Stomach smooth muscle (tissue), 2 donors: Measurements from ENCODE around the gene ADGRB2.
A peak's percentile ranks its signal among the peaks of the same experiment; 100 is the strongest.

ENCODE experiments used
- H3K27ac ChIP-seq: one replicate; pipeline ENCODE4 v1.7.0; 2013; ENCODE audit warnings: mild to moderate bottlenecking, low read length, inconsistent platforms
- H3K27me3 ChIP-seq, 2 donors: one replicate each; pipeline ENCODE4 v1.7.0; 2013; ENCODE audit warnings: low read length in 2 of 2; ENCODE audit not compliant: insufficient read depth in 2 of 2, control insufficient read depth in 1 of 2
- H3K36me3 ChIP-seq, 2 donors: one replicate each; pipeline ENCODE4 v1.7.0; 2013; ENCODE audit warnings: low read length in 2 of 2; ENCODE audit not compliant: control insufficient read depth in 2 of 2, insufficient read depth in 2 of 2
- H3K4me1 ChIP-seq: one replicate; pipeline ENCODE4 v1.7.0; 2013; ENCODE audit warnings: low read length; ENCODE audit not compliant: control insufficient read depth, insufficient read depth
- H3K4me3 ChIP-seq, 2 donors: one replicate each; pipeline ENCODE4 v1.7.0; 2013; ENCODE audit warnings: low read length in 2 of 2
- H3K9ac ChIP-seq, 2 donors: one replicate each; pipeline ENCODE4 v1.7.0; 2013; ENCODE audit warnings: low read length in 2 of 2, mild to moderate bottlenecking in 1 of 2
- H3K9me3 ChIP-seq, 2 donors: one replicate each; pipeline ENCODE4 v1.7.0; 2013; ENCODE audit warnings: low read length in 2 of 2; ENCODE audit not compliant: control insufficient read depth in 2 of 2
- donor health status: healthy.
- donor health status: Pancreatic carcinoma.

The ADGRB2 gene

DNA sequence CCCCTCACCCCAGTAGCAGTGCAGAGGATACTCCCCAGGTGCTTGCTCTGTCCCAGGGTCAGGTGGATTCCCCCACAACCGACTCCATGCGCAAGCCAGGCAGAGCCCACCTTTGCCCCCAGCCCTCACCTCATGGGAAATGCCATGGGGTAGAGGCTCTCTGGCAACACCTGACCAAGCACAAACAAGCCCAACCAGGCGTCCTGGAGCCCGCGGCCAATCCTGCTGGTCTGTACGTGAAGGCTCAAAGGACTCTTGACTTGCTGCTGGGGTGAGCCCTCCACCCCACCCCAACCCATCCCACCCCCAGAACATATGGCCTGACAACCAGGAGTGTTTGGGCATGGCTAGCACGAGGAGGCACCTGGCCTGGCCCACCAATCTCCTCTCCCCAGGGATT is 1.8 kb downstream of the ADGRB2 start:
- peaks cover 38% of the 10 kb centered on the region for H3K4me1 ChIP-seq
- no peaks in the 10 kb centered on the region for H3K36me3 ChIP-seq
- H3K4me3 ChIP-seq: peak overlapping the region; percentile 71
- H3K9me3 ChIP-seq: no peaks in the 10 kb centered on the region
- H3K27me3 ChIP-seq: peaks cover 7 to 15% of the 10 kb centered on the region in 2 donors
- no peak overlapping the region for H3K9ac ChIP-seq
- H3K27ac ChIP-seq: no peak overlapping the region

GRCh38 chr1:31761883-31762282 is 2.3 kb downstream of the ADGRB2 start:
- Histone ChIP-seq H3K9ac (no peak overlapping the region), H3K4me1 (peaks cover 38% of the 10 kb centered on the region), H3K9me3 (no peaks in the 10 kb centered on the region), H3K27me3 (peaks cover 7 to 15% of the 10 kb centered on the region in 2 donors), H3K27ac (no peak overlapping the region), H3K4me3 (no peak overlapping the region), H3K36me3 (no peaks in the 10 kb centered on the region)

- no peaks in the 10 kb centered on the region for H3K9me3 ChIP-seq
- peaks cover 38% of the 10 kb centered on the region for H3K4me1 ChIP-seq
- peak overlapping the region; percentile 62 to 73 for H3K4me3 ChIP-seq
- H3K27ac ChIP-seq: no peak overlapping the region
- H3K27me3 ChIP-seq: peaks cover 7 to 15% of the 10 kb centered on the region in 2 donors
- peak overlapping the region; percentile 45 to 51 for H3K9ac ChIP-seq
- H3K36me3 ChIP-seq: no peaks in the 10 kb centered on the region
These were observed 3.4 kb downstream of the ADGRB2 start for GRCh38 chr1:31760471-31761470.

DNA sequence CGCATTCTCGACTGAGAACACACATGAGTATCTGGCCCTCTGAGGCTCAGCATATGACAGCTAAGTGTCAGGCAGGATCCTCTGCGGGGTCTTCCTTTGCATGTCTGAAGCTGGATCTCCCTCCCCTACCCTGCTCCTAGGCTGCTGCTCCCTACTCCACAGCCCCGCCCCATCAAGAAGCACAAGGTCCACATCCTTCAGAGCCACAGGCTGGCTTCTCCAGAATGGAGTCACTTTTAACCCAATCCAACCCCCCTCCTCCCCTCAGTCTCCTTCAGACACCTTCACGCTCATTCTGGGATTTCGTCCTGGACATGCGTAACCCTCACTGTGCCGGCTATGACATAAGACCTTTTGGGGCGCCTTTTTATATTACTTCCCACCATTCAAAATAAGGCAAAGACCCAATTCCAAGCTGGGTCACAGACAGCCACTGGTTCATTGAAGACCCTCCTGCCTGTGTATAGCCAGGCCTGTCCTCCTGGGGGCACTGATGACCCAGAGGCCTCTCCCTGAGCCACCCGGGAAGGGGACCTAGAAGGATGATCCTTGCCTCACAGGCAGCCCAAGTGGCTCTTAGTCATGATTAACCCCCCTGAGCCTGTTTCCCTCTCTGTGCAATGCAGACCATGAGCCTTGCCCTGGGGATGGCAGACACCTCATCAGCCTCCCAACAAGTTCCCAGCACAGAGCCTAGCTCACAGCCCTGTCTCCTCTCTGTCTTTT is 4.7 kb downstream of the ADGRB2 start:
- no peak overlapping the region for H3K9ac ChIP-seq
- H3K36me3 ChIP-seq: no peaks in the 10 kb centered on the region
- peaks cover 5 to 15% of the 10 kb centered on the region in 2 donors for H3K27me3 ChIP-seq
- H3K4me1 ChIP-seq: peaks cover 33% of the 10 kb centered on the region
- H3K4me3 ChIP-seq: no peak overlapping the region
- no peaks in the 10 kb centered on the region for H3K9me3 ChIP-seq
- no peak overlapping the region for H3K27ac ChIP-seq

- Histone ChIP-seq H3K4me1 (peaks cover 32% of the 10 kb centered on the region), H3K27ac (no peak overlapping the region), H3K27me3 (peaks cover 5 to 15% of the 10 kb centered on the region in 2 donors), H3K36me3 (no peaks in the 10 kb centered on the region), H3K9me3 (no peaks in the 10 kb centered on the region), H3K4me3 (no peak overlapping the region), H3K9ac (no peak overlapping the region)
These were observed 5.3 kb downstream of the ADGRB2 start for GRCh38 chr1:31758823-31759222.

DNA sequence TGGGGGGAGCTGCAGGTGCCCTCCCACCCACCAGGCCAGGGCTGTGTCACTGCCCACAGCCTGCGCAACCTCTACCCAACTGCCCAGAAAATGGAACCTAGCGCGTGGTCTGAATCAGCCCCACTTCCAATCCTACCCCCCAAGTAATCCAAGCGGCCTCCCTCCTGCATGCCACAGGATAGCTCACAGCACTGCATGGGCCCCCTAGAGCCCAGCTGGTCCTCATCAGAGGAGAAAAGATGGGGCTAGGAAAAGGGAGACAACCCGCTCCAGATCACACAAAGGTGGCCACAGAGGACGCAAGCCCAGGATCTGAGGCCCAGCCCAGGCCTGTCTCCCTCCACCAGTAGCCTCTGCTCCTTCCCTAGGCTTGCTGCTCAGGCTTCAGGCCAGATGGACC is 6.2 kb downstream of the ADGRB2 start:
- Histone ChIP-seq H3K4me1 (peaks cover 29% of the 10 kb centered on the region), H3K27ac (no peak overlapping the region), H3K36me3 (no peaks in the 10 kb centered on the region), H3K9me3 (no peaks in the 10 kb centered on the region), H3K4me3 (no peak overlapping the region), H3K9ac (no peak overlapping the region), H3K27me3 (peaks cover 5 to 15% of the 10 kb centered on the region in 2 donors)

GRCh38 chr1:31757204-31757679 is 6.9 kb downstream of the ADGRB2 start:
- Histone ChIP-seq H3K9me3 (no peaks in the 10 kb centered on the region), H3K27me3 (peaks cover 4 to 9% of the 10 kb centered on the region in 2 donors), H3K27ac (no peak overlapping the region), H3K4me1 (peaks cover 23% of the 10 kb centered on the region), H3K4me3 (no peak overlapping the region), H3K36me3 (no peaks in the 10 kb centered on the region), H3K9ac (no peak overlapping the region)

- no peaks in the 10 kb centered on the region for H3K9me3 ChIP-seq
- H3K4me3 ChIP-seq: no peak overlapping the region
- peaks cover 2 to 5% of the 10 kb centered on the region in 2 donors for H3K27me3 ChIP-seq
- no peak overlapping the region for H3K9ac ChIP-seq
- peaks cover 21% of the 10 kb centered on the region for H3K4me1 ChIP-seq
- no peak overlapping the region for H3K27ac ChIP-seq
- no peaks in the 10 kb centered on the region for H3K36me3 ChIP-seq
These were observed 7.6 kb downstream of the ADGRB2 start for GRCh38 chr1:31756578-31756977.

GRCh38 chr1:31755850-31756492 is 8.2 kb downstream of the ADGRB2 start:
- Histone ChIP-seq H3K27me3 (peaks cover under 1 to 2% of the 10 kb centered on the region in 2 donors), H3K4me1 (peaks cover 16% of the 10 kb centered on the region), H3K4me3 (no peak overlapping the region), H3K9ac (no peak overlapping the region), H3K27ac (no peak overlapping the region), H3K36me3 (no peaks in the 10 kb centered on the region), H3K9me3 (no peaks in the 10 kb centered on the region)

DNA sequence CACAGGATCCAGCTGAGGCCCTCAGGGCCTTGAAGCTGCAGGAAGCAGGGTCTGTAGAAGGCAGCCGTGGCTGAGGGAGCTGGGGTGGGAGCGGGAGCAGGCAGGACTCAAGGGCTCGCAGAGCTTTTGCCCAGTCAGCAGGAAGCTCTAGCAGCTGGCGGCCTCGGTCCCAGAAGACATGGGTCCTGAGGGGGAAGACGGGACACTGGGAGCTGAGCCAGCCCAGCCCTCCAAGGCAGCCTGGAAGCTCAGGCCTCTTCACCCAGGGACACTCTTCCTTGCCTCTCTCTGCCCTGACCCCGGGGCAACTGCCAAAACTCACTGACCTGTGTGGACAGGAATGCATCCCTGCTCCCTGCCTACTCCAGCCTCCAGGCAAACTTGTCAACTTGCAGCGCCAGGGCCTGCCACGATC is 8.9 kb downstream of the ADGRB2 start:
- H3K9ac ChIP-seq: no peak overlapping the region
- no peaks in the 10 kb centered on the region for H3K36me3 ChIP-seq
- no peak overlapping the region for H3K4me3 ChIP-seq
- H3K4me1 ChIP-seq: peaks cover 10% of the 10 kb centered on the region
- H3K27ac ChIP-seq: no peak overlapping the region
- peaks cover 0 to 2% of the 10 kb centered on the region in 2 donors for H3K27me3 ChIP-seq
- no peaks in the 10 kb centered on the region for H3K9me3 ChIP-seq
